ENCODE measurements around the gene PCDHGA1.

PCDHGA1 gene

DNA sequence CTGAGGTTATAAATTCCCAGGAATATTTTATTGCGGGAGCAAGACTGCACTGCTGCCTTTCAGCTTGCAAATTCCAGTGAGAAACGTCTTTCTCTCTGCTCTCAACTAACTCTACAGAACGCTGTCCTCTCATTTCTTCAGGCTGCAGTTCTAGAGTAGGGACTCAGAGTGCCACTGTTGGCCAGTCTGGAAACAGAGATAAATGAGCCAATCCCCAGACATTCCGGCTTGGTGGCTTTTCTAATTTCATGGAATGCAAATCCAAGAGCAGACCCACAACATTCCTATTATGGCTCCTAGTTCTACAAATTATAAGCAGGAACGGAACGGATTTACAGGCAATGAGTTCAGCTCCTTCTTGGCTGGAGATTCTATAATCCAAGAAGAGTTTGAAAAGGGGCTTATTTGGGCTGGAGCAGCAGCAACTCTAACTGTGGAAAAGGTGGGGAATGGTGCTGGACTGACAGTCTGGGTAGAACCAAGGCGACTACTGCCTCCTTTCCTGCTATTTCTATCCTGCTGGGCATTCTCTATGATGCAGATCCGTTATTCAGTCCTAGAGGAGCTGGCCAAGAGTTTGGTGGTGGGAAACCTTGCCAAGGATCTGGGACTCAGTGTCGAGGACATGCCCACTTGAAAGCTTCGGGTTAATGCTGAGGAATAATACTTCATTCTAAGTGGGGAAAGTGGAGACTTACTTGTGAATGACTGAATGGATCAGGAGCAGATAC, 109.3 kb downstream of the PCDHGA1 start:
- Histone ChIP-seq H3K4me1 (ENCODE audit: control insufficient read depth, insufficient read depth, low read length) (no peaks in the 10 kb centered on the region), H3K27ac (ENCODE audit: extremely low read depth, low read depth, low read length) (no peak overlapping the region), H3K36me3 (ENCODE audit: control insufficient read depth in 2 of 2, insufficient read depth in 1 of 2, low read length in 2 of 2) (no peaks in the 10 kb centered on the region), H3K9me3 (ENCODE audit: control insufficient read depth, insufficient read depth, low read depth, low read length) (no peaks in the 10 kb centered on the region), H3K4me3 (ENCODE audit: low read depth, low read length) (no peak overlapping the region)
- POLR2A ChIA-PET = no interaction called here
- no peak for TF ChIP-seq ZBTB8A (tag by site-specific recombination; IDR thresholded peaks at IDR 0.05)
- TF ChIP-seq ZNF510 (tag by site-specific recombination; IDR thresholded peaks at IDR 0.05; ENCODE audit: insufficient replicate concordance) = no peak
- no peak for TF ChIP-seq ZNF19 (tag by site-specific recombination; IDR thresholded peaks at IDR 0.05; ENCODE audit: low read depth)
- TF ChIP-seq BCL11A (tag by site-specific recombination; IDR thresholded peaks at IDR 0.05; ENCODE audit: low read depth) = no peak
- TF ChIP-seq ZNF830 (tag by site-specific recombination; IDR thresholded peaks at IDR 0.05; ENCODE audit: low read depth) = no peak
- CTCF ChIA-PET = interaction anchor here (0.5 to 1.7 kb wide), 5 partner anchors 82 to 118 kb away, joined by 3 to 6 read pairs (median 3); partner anchors contain the start of gene PCDHGB1

DNA sequence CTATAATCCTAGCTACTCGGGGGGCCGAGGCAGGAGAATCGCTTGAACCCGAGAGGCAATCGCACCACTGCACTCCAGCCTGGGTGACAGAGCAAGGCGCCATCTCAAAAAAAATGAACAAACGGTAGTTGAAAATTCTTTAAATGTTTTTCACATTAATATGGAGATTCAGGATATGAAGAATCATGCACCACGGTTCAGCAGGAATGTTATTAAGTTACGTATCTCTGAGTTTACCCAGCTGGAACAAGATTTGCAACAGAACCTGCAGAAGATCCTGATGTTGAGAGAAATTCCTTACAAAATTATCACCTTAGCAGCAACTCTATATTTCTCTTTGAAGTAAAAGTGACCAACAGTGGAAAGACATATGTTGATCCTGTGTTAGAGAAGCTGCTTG, 110.0 kb downstream of the PCDHGA1 start:
- Histone ChIP-seq H3K4me3 (ENCODE audit: low read depth, low read length) (no peak overlapping the region), H3K4me1 (ENCODE audit: control insufficient read depth, insufficient read depth, low read length) (no peaks in the 10 kb centered on the region), H3K9me3 (ENCODE audit: control insufficient read depth, insufficient read depth, low read depth, low read length) (no peaks in the 10 kb centered on the region), H3K36me3 (ENCODE audit: control insufficient read depth in 2 of 2, insufficient read depth in 1 of 2, low read length in 2 of 2) (no peaks in the 10 kb centered on the region), H3K27ac (ENCODE audit: extremely low read depth, low read depth, low read length) (no peak overlapping the region)
- POLR2A ChIA-PET = no interaction called here
- CTCF ChIA-PET = interaction anchor here (0.5 to 1.7 kb wide), 3 partner anchors 84 to 117 kb away, joined by 3 to 6 read pairs (median 3); partner anchors contain the start of gene PCDHGB1
- TF ChIP-seq ZNF266 (tag by site-specific recombination; IDR thresholded peaks at IDR 0.05; ENCODE audit: low read depth) = no peak
- no peak for TF ChIP-seq ZNF501 (tag by site-specific recombination; IDR thresholded peaks at IDR 0.05)
- no peak for TF ChIP-seq ZNF248 (tag by site-specific recombination; IDR thresholded peaks at IDR 0.05)
- no peak for TF ChIP-seq KLF7 (tag by site-specific recombination; IDR thresholded peaks at IDR 0.05; ENCODE audit: borderline replicate concordance)
- TF ChIP-seq ZNF571 (tag by site-specific recombination; IDR thresholded peaks at IDR 0.05) = no peak
- TF ChIP-seq TCF7L2 (IDR thresholded peaks at IDR 0.05; ENCODE audit: borderline replicate concordance, low read depth, low read length) = no peak
- TF ChIP-seq PRDM10 (tag by site-specific recombination; IDR thresholded peaks at IDR 0.05) = no peak
- no peak for TF ChIP-seq ZNF555 (tag by site-specific recombination; conservative IDR thresholded peaks at IDR 0.05)
- TF ChIP-seq BCL11A (tag by site-specific recombination; IDR thresholded peaks at IDR 0.05; ENCODE audit: low read depth) = no peak
- TF ChIP-seq ZNF530 (tag by site-specific recombination; IDR thresholded peaks at IDR 0.05; ENCODE audit: low read depth) = no peak
- TF ChIP-seq, protein P1, sequence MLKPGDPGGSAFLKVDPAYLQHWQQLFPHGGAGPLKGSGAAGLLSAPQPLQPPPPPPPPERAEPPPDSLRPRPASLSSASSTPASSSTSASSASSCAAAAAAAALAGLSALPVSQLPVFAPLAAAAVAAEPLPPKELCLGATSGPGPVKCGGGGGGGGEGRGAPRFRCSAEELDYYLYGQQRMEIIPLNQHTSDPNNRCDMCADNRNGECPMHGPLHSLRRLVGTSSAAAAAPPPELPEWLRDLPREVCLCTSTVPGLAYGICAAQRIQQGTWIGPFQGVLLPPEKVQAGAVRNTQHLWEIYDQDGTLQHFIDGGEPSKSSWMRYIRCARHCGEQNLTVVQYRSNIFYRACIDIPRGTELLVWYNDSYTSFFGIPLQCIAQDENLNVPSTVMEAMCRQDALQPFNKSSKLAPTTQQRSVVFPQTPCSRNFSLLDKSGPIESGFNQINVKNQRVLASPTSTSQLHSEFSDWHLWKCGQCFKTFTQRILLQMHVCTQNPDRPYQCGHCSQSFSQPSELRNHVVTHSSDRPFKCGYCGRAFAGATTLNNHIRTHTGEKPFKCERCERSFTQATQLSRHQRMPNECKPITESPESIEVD (tag by site-specific recombination; IDR thresholded peaks at IDR 0.05) = no peak
- no peak for TF ChIP-seq ZNF341 (tag by site-specific recombination; IDR thresholded peaks at IDR 0.05; ENCODE audit: low read depth)
- no peak for TF ChIP-seq ZSCAN23 (tag by site-specific recombination; IDR thresholded peaks at IDR 0.05)
- no peak for TF ChIP-seq ZNF692 (tag by site-specific recombination; IDR thresholded peaks at IDR 0.05)
- no peak for TF ChIP-seq ZNF48 (tag by site-specific recombination; IDR thresholded peaks at IDR 0.05)
- no peak for TF ChIP-seq GLI2 (tag by site-specific recombination; IDR thresholded peaks at IDR 0.05; ENCODE audit: borderline replicate concordance, low read depth)
